ENCODE results near the gene CHCHD6.

Gene CHCHD6, protein sequence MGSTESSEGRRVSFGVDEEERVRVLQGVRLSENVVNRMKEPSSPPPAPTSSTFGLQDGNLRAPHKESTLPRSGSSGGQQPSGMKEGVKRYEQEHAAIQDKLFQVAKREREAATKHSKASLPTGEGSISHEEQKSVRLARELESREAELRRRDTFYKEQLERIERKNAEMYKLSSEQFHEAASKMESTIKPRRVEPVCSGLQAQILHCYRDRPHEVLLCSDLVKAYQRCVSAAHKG

DNA sequence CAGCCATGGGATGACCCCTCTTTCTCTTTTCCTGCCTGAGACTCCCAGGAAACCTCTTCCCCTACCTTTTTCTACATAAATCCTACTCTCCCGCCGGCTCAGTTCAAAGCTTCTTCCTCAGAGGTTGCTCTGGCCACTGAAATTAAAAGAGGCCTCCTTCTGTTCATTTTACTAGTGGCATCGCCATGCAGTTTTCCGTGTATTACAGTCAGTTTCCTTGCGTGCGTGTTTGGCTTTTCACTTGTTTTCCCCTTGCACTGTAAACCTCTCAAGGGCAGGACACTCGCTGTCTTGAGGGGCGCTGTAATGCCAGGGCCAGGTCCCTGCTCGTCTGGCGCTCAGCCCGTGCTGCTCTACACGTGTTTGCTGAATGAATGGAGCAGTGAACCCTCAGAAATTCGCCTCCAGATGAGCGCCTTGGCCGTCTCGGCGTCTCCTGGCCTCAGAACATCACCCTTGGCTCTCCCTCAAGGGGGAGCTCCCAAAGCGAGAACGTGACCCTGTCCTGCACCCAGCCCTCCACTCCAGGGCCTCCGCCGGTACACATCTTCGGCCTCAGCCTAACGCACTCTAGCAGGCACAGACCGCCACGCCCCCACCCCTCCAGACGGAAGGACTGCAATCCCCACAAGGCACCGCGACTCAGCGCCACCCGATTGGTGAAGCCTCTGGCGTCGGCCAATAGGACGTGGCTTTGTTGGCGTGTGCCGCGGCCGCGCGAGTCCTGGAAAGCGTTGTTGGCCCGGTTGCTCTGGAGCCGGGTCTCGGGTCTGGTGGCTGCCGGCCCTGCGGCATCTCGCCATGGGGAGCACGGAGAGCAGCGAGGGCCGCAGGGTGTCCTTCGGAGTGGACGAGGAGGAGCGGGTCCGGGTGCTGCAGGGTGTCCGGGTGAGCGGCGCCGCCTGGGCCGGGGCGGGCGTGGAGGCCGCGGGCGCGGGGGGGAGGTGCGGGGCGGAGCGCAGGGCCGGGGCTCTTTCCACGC lies at the start of gene CHCHD6:
TSS of gene CHCHD6 (plus strand) at position 729 of the 982 bp plus-strand sequence. CDS start at position 802, 73 bp downstream.
- peak; percentile 100 for DNase-seq (ENCODE audit: low spot score)
- TF ChIP-seq, protein P1, sequence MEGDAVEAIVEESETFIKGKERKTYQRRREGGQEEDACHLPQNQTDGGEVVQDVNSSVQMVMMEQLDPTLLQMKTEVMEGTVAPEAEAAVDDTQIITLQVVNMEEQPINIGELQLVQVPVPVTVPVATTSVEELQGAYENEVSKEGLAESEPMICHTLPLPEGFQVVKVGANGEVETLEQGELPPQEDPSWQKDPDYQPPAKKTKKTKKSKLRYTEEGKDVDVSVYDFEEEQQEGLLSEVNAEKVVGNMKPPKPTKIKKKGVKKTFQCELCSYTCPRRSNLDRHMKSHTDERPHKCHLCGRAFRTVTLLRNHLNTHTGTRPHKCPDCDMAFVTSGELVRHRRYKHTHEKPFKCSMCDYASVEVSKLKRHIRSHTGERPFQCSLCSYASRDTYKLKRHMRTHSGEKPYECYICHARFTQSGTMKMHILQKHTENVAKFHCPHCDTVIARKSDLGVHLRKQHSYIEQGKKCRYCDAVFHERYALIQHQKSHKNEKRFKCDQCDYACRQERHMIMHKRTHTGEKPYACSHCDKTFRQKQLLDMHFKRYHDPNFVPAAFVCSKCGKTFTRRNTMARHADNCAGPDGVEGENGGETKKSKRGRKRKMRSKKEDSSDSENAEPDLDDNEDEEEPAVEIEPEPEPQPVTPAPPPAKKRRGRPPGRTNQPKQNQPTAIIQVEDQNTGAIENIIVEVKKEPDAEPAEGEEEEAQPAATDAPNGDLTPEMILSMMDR (IDR thresholded peaks at IDR 0.05; ENCODE audit: extremely low read depth, missing control alignments), result no peak

DNA sequence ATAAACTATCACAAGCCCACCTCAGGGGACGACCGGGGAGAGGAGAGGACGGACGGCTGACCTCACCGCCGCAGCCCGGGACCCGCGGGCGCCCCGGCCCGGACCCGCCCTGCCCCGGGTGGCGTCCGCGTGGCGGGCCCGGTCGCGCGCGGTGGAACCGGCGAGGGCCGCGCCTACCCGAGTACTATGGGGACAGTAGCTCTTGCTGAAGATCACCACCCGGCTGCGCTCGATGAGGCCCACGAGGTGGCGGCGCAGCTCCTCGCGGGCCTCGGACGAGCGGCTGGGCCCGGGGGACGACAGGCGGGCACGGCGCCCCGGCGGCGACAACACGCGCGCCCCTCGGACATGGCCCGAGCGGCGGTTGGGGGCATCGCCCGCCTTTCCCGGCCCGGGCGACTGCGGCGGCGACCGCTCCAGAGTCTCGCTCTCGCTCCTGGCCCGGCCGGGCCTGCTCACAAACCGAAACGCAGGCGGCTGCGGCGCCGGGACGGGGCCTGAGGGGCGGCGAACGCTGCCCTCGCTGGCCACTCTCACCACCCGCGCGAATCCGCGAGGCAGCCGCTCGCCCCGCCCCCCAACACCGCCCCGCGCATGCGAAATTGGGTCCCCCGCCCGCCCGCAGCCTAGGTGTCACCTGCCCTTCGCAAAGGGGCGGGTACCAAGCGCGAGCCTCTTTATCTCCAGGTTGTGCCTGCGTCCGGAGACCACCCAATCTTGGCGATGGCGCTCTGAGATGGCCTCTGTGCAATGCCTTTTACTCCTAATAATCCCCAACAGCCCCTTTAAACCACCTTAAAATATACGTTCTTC lies 49.3 kb upstream of the CHCHD6 start, which contains the start of gene TXNRD3:
TSS of gene TXNRD3 (minus strand) at position 554 of the 813 bp plus-strand sequence.
- TF ChIP-seq, protein P1 (IDR thresholded peaks at IDR 0.05; ENCODE audit: extremely low read depth, missing control alignments), result no peak
- peak; percentile 68 for DNase-seq (ENCODE audit: low spot score)

DNA sequence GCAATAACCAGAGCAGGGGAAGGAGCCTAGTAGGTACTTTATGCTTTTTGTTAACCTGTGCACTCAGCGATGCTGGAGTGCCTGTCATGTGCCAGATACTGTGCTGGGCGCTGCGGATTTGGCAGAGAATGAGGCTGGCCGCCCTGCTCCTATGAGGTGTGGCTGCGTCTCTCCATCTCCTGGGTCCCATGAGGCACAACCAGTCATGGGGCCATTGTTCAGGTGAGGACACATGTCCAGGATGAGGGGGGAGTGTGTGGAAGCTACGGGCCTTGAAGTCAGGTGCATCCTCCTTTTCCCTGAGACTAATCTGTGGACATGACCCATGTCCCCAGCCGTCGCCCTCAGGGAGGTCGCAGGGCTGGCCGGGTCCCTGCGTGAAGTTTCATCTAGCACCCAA lies 48.2 kb upstream of the CHCHD6 start:
- TF ChIP-seq, protein P1 (IDR thresholded peaks at IDR 0.05; ENCODE audit: extremely low read depth, missing control alignments), result no peak
- DNase-seq (ENCODE audit: low spot score), result no peak

DNA sequence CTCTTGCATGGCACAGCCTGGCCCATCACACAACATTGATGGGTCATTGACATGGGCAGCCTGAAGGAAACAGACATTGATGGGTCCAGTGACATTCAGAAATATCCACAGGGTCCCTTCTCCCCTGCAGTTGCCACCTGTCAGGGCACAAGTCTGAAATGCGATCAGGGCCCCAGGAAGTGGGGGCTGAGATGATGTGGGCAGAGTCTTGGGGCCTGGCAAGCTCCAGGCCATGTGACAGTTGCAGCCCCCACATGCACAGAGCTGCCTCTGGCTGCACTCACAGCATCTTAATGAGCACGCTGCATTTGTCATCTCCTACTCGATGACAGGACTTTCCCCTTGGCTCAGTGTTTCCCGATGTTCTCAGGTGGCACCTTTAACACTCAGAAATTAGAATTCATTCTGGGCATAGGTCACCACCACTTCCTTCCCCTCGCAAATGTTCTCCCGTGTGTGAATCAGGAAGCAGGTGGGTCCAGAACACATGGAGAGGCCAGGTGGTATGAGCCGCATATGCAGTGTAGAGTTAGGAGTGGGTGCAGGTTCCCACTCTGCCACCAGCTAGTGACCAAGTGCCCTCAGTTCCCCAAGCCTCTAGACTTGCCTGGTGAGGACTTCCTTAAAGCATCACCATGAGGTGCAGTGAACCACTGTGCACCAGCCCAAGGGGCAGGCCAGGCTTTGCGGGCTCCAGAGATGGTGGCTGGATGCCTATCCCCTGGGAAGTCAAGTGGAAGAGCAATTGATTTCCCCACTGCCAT lies 47.5 kb upstream of the CHCHD6 start:
- no peak for DNase-seq (ENCODE audit: low spot score)
- TF ChIP-seq, protein P1 (IDR thresholded peaks at IDR 0.05; ENCODE audit: extremely low read depth, missing control alignments), result no peak

DNA sequence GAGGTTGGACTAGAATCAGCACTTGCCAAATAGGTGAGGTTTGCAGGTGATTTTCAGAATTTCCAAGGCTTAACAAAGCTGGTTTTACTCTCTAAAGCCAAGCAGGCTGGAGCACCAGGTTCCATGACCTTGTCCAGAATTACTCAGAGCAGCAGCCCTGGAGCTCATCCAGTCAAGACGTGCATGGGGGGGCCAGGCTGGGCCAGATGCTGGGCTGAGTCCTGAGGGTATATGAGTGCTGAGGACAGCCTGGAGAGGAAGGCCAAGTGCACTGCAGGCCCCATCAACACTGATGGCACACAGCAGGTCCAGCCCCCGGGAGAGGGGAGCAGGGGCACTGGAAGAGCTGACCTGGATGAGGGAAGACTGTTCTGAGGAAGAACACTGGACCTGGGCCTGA lies 46.1 kb upstream of the CHCHD6 start:
- no peak for DNase-seq (ENCODE audit: low spot score)
- TF ChIP-seq, protein P1 (IDR thresholded peaks at IDR 0.05; ENCODE audit: extremely low read depth, missing control alignments), result no peak

DNA sequence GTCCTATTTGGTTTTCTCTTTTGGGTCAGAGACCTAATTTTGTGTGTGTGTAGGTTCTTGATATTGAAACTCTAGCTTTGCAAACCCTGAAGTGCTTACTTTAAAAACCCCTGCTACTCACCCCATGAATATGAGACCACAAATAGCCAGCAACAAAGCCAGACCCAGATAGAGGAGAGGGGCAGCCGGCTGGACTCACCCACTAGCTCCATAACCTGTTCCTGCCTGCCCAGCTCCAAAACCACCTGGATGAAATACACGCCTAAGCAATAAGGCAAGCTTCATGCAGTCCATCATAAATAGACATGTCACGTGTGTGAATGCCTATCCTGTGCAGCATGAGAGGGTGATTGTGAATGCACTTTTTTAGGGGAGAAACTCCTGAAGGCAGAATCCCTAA lies 45.5 kb upstream of the CHCHD6 start:
- no peak for DNase-seq (ENCODE audit: low spot score)
- TF ChIP-seq, protein P1 (IDR thresholded peaks at IDR 0.05; ENCODE audit: extremely low read depth, missing control alignments), result no peak

Data from GM20000 (cell line).